GM12874 (cell line): Measurements from ENCODE around the gene AACS.

Source experiments
- TF ChIP-seq, protein P1 (sequence below): IDR thresholded peaks from 2 replicates; pipeline ENCODE4 v1.5.1; 2011; ENCODE audit warnings: low read depth, mild to moderate bottlenecking, control low read depth, low read length, moderate library complexity; ENCODE audit not compliant: insufficient read depth

Gene AACS

DNA sequence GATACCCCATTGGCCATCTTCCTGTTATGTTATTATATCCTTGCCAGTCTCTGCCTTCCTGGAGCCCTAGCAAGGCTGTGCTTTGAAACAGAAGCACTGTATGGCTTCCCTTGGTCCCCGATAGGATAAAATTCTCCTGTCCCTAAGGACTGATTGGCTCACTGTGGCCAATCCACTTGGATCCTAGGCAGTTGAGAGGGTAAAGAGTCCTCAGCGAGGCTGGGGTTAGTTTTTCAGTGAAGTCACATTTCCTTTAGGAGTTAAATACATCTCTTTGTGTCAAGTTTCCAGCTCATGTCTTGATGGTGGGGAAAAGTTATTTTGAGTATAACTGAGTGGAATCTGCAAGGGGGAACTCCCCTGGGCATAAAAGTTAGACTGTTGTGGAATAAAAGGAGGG lies 7.3 kb downstream of the AACS start:
- TF ChIP-seq, protein P1, sequence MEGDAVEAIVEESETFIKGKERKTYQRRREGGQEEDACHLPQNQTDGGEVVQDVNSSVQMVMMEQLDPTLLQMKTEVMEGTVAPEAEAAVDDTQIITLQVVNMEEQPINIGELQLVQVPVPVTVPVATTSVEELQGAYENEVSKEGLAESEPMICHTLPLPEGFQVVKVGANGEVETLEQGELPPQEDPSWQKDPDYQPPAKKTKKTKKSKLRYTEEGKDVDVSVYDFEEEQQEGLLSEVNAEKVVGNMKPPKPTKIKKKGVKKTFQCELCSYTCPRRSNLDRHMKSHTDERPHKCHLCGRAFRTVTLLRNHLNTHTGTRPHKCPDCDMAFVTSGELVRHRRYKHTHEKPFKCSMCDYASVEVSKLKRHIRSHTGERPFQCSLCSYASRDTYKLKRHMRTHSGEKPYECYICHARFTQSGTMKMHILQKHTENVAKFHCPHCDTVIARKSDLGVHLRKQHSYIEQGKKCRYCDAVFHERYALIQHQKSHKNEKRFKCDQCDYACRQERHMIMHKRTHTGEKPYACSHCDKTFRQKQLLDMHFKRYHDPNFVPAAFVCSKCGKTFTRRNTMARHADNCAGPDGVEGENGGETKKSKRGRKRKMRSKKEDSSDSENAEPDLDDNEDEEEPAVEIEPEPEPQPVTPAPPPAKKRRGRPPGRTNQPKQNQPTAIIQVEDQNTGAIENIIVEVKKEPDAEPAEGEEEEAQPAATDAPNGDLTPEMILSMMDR, result no peak

DNA sequence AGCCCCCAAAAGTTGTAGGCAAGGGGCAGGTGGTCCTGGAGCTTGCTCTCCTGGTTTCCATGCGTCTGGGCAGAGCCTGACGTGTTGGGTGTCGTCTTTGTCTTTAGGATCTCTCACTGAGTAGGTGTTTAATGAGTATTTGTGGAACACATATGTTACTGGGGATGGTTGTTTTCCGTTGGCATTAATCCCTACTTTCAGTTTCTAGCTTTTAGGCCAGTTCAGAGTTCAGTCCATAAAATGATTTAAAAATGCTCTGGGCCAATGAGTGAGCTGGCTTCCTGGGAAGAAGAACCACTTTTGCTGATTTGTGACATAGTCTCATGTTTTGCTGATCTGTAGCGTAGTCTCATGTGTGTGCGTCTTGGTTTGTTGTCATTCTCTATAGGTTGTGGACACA lies 10.9 kb downstream of the AACS start:
- TF ChIP-seq, protein P1, result no peak

DNA sequence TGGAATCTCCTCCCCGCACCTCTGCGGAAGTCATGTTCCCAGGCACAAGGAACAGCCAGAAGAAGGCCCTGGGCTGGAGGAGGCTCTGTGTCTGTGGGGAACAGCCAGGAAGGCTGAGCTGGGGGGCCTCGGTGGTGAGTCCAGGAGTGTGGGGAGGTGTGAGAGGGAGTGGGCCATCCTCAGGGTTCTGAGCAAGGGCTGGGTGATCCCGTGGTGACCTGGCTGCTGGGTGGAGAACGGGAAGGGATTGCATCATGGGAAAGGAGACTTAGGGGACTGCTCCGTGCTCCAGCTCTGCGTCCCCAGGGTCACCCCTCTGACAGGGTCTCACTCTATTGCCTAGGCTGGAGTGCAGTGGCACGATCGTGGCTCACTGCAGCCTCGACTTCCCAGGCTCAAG lies 13.8 kb downstream of the AACS start:
- TF ChIP-seq, protein P1, result no peak

DNA sequence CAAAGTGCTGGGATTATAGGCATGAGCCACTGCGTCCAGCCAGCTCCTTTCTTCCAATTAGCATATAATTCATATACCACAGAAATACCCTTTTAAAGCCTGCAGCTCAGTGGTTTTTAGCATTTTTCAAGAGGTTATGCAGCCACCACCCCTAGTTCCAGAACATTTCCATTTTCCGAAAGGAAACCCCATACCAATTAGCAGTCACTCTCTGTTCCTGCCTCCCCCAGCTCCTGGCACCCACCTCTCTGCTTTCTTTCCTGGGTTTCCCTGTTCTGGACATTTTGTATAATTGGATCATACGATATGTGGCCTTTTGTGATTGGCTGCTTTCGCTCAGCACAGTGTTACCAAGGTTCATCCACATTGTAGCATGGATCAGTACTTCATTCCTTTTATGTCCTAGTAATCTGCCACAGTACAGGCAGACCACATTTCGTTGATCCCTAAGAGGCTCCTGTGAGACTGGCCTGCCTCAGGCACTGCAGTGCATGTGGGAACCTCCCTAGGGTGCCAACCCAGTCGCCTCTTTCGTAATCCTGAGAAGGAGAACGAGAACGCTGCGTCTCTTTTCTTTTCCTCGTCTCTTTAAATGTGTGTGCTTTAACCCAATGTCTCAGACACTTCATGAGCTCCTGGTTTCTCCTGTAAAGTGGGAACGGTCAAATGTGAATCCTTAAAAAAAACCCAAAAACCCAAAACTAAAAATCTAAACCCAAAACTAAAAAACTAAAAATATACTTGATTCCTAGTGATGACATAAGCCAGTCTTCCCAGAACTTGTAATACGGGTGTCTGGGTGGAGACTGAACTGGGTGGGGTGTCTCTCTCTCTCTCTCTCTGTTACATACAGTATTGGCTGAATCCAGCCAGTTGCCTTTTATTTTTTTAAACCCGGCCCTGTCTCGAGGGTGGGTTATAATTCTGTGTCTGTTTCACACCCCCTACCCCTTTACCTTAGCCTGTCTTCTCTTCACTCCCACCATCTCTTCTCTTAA lies 14.7 kb downstream of the AACS start:
- TF ChIP-seq, protein P1, result no peak

DNA sequence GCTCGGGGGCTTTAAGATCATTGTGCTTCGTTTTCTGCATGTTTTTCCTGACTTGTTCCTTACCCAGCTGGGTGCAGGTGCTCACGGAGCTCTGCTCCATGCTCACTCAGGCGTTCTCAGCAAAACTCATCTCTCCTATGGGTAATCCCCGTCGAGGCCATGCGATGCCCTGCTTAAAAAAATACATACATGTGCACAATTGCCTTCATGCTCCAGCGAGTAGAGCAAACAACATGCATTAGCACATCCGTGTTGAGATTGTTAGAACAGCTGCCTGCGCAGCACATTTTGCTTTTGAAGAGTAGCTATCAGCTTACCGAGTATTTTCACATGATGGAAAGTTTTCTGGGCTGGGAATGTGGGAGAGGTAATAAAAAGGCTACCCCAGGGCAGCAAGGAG lies 16.2 kb downstream of the AACS start:
- TF ChIP-seq, protein P1, result no peak

DNA sequence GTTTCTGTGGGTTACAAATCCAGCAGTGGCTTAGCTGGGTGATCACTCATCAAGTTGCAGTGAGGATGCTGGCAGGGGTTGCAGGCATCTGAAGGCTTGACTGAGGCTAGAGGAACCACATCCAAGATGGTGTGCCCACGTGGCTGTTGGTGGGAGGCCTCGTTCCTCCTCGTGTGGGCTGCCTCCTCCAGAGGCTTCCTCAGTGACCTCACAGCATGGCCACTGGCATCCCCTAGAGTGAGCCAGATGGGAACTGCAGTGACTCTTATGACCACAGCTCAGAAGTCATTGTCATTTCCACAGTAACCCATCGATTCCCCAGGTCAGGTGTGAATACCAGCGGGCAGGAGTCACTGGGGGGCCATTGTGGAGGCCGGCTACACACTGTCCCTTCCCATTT lies 17.8 kb downstream of the AACS start:
- TF ChIP-seq, protein P1, result no peak

DNA sequence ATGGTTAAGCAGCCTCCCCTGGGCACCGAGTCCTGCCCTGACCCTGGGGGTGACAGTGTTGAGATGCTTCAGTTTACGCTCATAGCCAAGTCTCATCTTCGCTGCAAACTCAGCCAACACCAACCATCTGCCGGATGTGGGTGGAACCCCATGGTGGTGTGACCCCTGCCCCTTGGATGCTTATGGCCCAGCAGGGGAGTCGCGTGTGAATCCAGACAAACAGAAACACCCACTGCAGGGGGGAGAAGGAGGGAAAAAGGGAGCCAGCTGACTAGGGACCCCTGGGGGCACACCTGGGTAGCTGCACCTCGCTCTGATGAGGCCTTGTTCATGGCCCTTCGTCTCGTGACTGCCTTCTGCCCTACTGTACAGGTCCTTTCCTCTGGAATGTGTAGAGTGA lies 23.8 kb downstream of the AACS start:
- TF ChIP-seq, protein P1, result no peak
